Lung (tissue), 12 donors: Measurements from ENCODE around the gene SLC38A3. TPM values are rescaled to one million over a fixed set of nuclear protein-coding genes. Genes with fewer than 3 reads are reported as not detected.

ENCODE experiments used
- ATAC-seq: fragments of 200-7000 bp; cut with Tn5 transposase; one replicate; pipeline ENCODE4 v1.9.1; 2020; ENCODE audit warnings: moderate number of reproducible peaks; ENCODE audit not compliant: insufficient read depth, low FRiP score
- DNase-seq, 3 donors: peaks; one replicate each; pipeline ENCODE4 v3.0.0-alpha.2; 2013 to 2017
- H3K27ac ChIP-seq, 2 donors: one replicate each; pipeline ENCODE4 v1.5.1; 2013; ENCODE audit warnings: mild to moderate bottlenecking in 2 of 2, moderate library complexity in 2 of 2, control low read depth in 1 of 2, inconsistent platforms in 1 of 2, low read depth in 1 of 2, low read length in 1 of 2
- H3K27me3 ChIP-seq, 3 donors: one replicate each; pipeline ENCODE4 v1.5.1; 2013; ENCODE audit warnings: low read length in 2 of 3; ENCODE audit not compliant: control insufficient read depth in 3 of 3, insufficient read depth in 3 of 3
- H3K36me3 ChIP-seq, 4 donors: one replicate each; pipeline ENCODE4 v1.5.1; 2013; ENCODE audit warnings: low read length in 4 of 4, mild to moderate bottlenecking in 1 of 4, moderate library complexity in 1 of 4; ENCODE audit not compliant: control insufficient read depth in 4 of 4, insufficient read depth in 4 of 4
- H3K4me1 ChIP-seq, 5 donors: one replicate each; pipeline ENCODE4 v1.5.1; 2013; ENCODE audit warnings: low read length in 5 of 5, mild to moderate bottlenecking in 2 of 5, moderate library complexity in 1 of 5; ENCODE audit not compliant: control insufficient read depth in 5 of 5, insufficient read depth in 5 of 5
- H3K4me3 ChIP-seq: one replicate; pipeline ENCODE4 v1.5.1; 2013; ENCODE audit warnings: mild to moderate bottlenecking, control low read depth, moderate library complexity
- H3K9ac ChIP-seq, 2 donors: one replicate each; pipeline ENCODE4 v1.5.1; 2013; ENCODE audit warnings: low read length in 2 of 2, control low read depth in 1 of 2; ENCODE audit not compliant: insufficient read depth in 1 of 2
- H3K9me3 ChIP-seq, 4 donors: one replicate each; pipeline ENCODE4 v1.5.1; 2013; ENCODE audit warnings: low read length in 3 of 4, mild to moderate bottlenecking in 1 of 4, moderate library complexity in 1 of 4; ENCODE audit not compliant: control insufficient read depth in 4 of 4, insufficient read depth in 3 of 4
- CTCF ChIP-seq: IDR thresholded peaks from 2 replicates; pipeline ENCODE4 v1.5.1; 2012; ENCODE audit warnings: mild to moderate bottlenecking; ENCODE audit errors: control extremely low read depth, extremely low read depth
- WGBS, 2 donors: extraction: QIAGEN DNeasy Blood & Tissue Kit; methylation state at CpG; one replicate each; pipeline ENCODE4 v1.1.7; 2013; 5-methylcytosine and 5-hydroxymethylcytosine counted together
- polyA plus RNA-seq, 2 donors: library from polyadenylated mRNA; stranded (reverse); fragments of 200-250 nt; gene quantifications; one replicate each; pipeline ENCODE4 v1.2.1, GENCODE V29; 2013
- total RNA-seq, 2 donors: library from RNA; depleted of rRNA in 1 of 2; stranded (reverse); fragments of >200 nt in 1 of 2; gene quantifications; one replicate each; pipeline ENCODE4 v1.2.1, GENCODE V29; 2014 to 2021
- donor health status: control.
- donor health status: control.
- donor health status: Bipolar disorder and iron deficiency.
- donor health status: healthy.
- donor health status: DM: yes; HTN: yes; CAD: no.

The SLC38A3 gene
- total and polyA plus RNA-seq, 4 donors, result 0.08 to 4.3 (median 0.33) TPM

- H3K9me3 ChIP-seq, result no peaks in the 10 kb centered on the region
- no peaks in the 10 kb centered on the region for H3K27me3 ChIP-seq
- DNase-seq (no peak), ATAC-seq (no peak)
- WGBS, 2 donors, result 88 to 93% methylated on average over 26 of the region's 26 CpGs
- H3K27ac ChIP-seq, result no peak overlapping the region
- no peak overlapping the region for H3K4me3 ChIP-seq
- peaks cover 0 to 23% (median 10%) of the 10 kb centered on the region in 4 donors for H3K36me3 ChIP-seq
- H3K9ac ChIP-seq, result no peak overlapping the region
- no peaks in the 10 kb centered on the region for H3K4me1 ChIP-seq
- no peak for TF ChIP-seq CTCF
These were observed 22.5 kb upstream of the SLC38A3 start for GRCh38 chr3:50182533-50183099.

GRCh38 chr3:50183755-50184154 is 21.3 kb upstream of the SLC38A3 start:
- no peak for DNase-seq
- WGBS, 2 donors, result 91 to 96% methylated on average over 6 of the region's 6 CpGs
- Histone ChIP-seq H3K9me3 (no peaks in the 10 kb centered on the region), H3K27me3 (no peaks in the 10 kb centered on the region), H3K36me3 (peaks cover 0 to 23% (median 10%) of the 10 kb centered on the region in 4 donors), H3K27ac (no peak overlapping the region), H3K4me1 (no peaks in the 10 kb centered on the region), H3K4me3 (no peak overlapping the region), H3K9ac (no peak overlapping the region)
- ATAC-seq, result no peak
- TF ChIP-seq CTCF, result no peak

GRCh38 chr3:50184242-50184978 is 20.7 kb upstream of the SLC38A3 start:
- Histone ChIP-seq H3K27me3 (no peaks in the 10 kb centered on the region), H3K4me3 (no peak overlapping the region), H3K9me3 (no peaks in the 10 kb centered on the region), H3K9ac (no peak overlapping the region), H3K4me1 (no peaks in the 10 kb centered on the region), H3K36me3 (peaks cover 0 to 23% (median 10%) of the 10 kb centered on the region in 4 donors), H3K27ac (no peak overlapping the region)
- no peak for TF ChIP-seq CTCF
- WGBS, 2 donors, result 93 to 95% methylated on average over 21 of the region's 21 CpGs
- ATAC-seq, result no peak
- DNase-seq, result no peak
